Suprapubic skin (tissue), 4 donors: ENCODE measurements around the gene KITLG.

Experiments
- EP300 ChIP-seq: sonication (generic); formaldehyde crosslinking; IDR thresholded peaks from one replicate; pipeline ENCODE4 v1.6.1; 2017; ENCODE audit warnings: antibody characterized with exemption
- POLR2A ChIP-seq, 2 donors: fragments of 450-650 bp; IDR thresholded peaks; one replicate each; pipeline ENCODE4 v1.6.1; 2017; ENCODE audit warnings: antibody characterized with exemption in 2 of 2, mild to moderate bottlenecking in 2 of 2, moderate library complexity in 2 of 2
- POLR2AphosphoS5 ChIP-seq, 3 donors: sonication (generic); formaldehyde crosslinking; IDR thresholded peaks; one replicate each; pipeline ENCODE4 v1.6.1; 2017; ENCODE audit warnings: antibody characterized with exemption in 3 of 3
- TF ChIP-seq, protein P1 (sequence below), 2 donors: fragments of 200-600 bp in 1 of 2; fragments of 450-650 bp in 1 of 2; sonication (generic) in 1 of 2; IDR thresholded peaks; one replicate each; pipeline ENCODE4 v1.5.1; 2016 to 2019; ENCODE audit warnings: antibody characterized with exemption in 2 of 2, mild to moderate bottlenecking in 1 of 2, moderate library complexity in 1 of 2

- TF ChIP-seq POLR2A (IDR thresholded peaks at IDR 0.05) (no peak), EP300 (no peak), POLR2AphosphoS5 (IDR thresholded peaks at IDR 0.05) (no peak)
- TF ChIP-seq, protein P1, sequence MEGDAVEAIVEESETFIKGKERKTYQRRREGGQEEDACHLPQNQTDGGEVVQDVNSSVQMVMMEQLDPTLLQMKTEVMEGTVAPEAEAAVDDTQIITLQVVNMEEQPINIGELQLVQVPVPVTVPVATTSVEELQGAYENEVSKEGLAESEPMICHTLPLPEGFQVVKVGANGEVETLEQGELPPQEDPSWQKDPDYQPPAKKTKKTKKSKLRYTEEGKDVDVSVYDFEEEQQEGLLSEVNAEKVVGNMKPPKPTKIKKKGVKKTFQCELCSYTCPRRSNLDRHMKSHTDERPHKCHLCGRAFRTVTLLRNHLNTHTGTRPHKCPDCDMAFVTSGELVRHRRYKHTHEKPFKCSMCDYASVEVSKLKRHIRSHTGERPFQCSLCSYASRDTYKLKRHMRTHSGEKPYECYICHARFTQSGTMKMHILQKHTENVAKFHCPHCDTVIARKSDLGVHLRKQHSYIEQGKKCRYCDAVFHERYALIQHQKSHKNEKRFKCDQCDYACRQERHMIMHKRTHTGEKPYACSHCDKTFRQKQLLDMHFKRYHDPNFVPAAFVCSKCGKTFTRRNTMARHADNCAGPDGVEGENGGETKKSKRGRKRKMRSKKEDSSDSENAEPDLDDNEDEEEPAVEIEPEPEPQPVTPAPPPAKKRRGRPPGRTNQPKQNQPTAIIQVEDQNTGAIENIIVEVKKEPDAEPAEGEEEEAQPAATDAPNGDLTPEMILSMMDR (IDR thresholded peaks at IDR 0.05), result no peak
Measured at GRCh38 chr12:88501972-88502938, 78.0 kb downstream of the KITLG start.
